Small intestine (tissue), 7 donors: ENCODE results near the gene TRIM47. TPM values are rescaled to one million over a fixed set of nuclear protein-coding genes. Genes with fewer than 3 reads are reported as not detected.

Experiments
- DNase-seq, 2 donors: peaks; one replicate each; pipeline versions ENCODE4 v3.0.0 to v3.0.0-alpha.2; 2013
- FAIRE-seq: peaks from 2 replicates; lab custom pipeline; 2012; peaks lifted over from hg19 to GRCh38; lab: Jason Lieb, UNC
- H3K27ac ChIP-seq, 3 donors: one replicate each; pipeline ENCODE4 v1.5.1; 2013; ENCODE audit warnings: low read length in 2 of 3, mild to moderate bottlenecking in 2 of 3, control low read depth in 1 of 3, inconsistent platforms in 1 of 3, low read depth in 1 of 3, moderate library complexity in 1 of 3
- H3K27me3 ChIP-seq, 3 donors: one replicate each; pipeline ENCODE4 v1.6.1; 2013; ENCODE audit warnings: low read length in 3 of 3, inconsistent platforms in 1 of 3; ENCODE audit not compliant: control insufficient read depth in 3 of 3, insufficient read depth in 3 of 3
- H3K36me3 ChIP-seq, 3 donors: one replicate each; pipeline ENCODE4 v1.6.1; 2013; ENCODE audit warnings: low read length in 3 of 3, inconsistent platforms in 1 of 3, low read depth in 1 of 3, mild to moderate bottlenecking in 1 of 3, moderate library complexity in 1 of 3; ENCODE audit not compliant: control insufficient read depth in 3 of 3, insufficient read depth in 2 of 3
- H3K4me1 ChIP-seq, 3 donors: one replicate each; pipeline ENCODE4 v1.6.1; 2013; ENCODE audit warnings: low read length in 2 of 3, inconsistent platforms in 1 of 3, low read depth in 1 of 3, mild to moderate bottlenecking in 1 of 3, moderate library complexity in 1 of 3; ENCODE audit not compliant: control insufficient read depth in 3 of 3, insufficient read depth in 2 of 3
- H3K4me3 ChIP-seq, 3 donors: one replicate each; pipeline ENCODE4 v1.5.1; 2013; ENCODE audit warnings: low read length in 3 of 3, control low read depth in 1 of 3, inconsistent platforms in 1 of 3, low read depth in 1 of 3, mild to moderate bottlenecking in 1 of 3, moderate library complexity in 1 of 3
- H3K9me3 ChIP-seq, 2 donors: one replicate each; pipeline ENCODE4 v1.6.1; 2013; ENCODE audit warnings: low read depth in 1 of 2, low read length in 1 of 2; ENCODE audit not compliant: control insufficient read depth in 2 of 2, insufficient read depth in 1 of 2
- WGBS, 3 donors: extraction: QIAGEN DNeasy Blood & Tissue Kit; methylation state at CpG; one replicate each; pipeline ENCODE4 v1.1.7; 2013; 5-methylcytosine and 5-hydroxymethylcytosine counted together
- polyA plus RNA-seq, 4 donors: library from polyadenylated mRNA; stranded (reverse) in 3 of 4; unstranded in 1 of 4; fragments of 200-250 nt in 3 of 4; fragments of 120-200 nt in 1 of 4; gene quantifications; one replicate each; pipeline versions ENCODE4 v1.2.1 to v1.2.3, GENCODE V29; 2013
- donor health status: healthy with polysubstance abuse.
- donor health status: control.
- donor health status: control.
- donor health status: Bipolar disorder and iron deficiency.
- donor health status: healthy.

TRIM47 gene
- polyA plus RNA-seq, 4 donors, result 4.9 to 63.3 (median 43.8) TPM

DNA sequence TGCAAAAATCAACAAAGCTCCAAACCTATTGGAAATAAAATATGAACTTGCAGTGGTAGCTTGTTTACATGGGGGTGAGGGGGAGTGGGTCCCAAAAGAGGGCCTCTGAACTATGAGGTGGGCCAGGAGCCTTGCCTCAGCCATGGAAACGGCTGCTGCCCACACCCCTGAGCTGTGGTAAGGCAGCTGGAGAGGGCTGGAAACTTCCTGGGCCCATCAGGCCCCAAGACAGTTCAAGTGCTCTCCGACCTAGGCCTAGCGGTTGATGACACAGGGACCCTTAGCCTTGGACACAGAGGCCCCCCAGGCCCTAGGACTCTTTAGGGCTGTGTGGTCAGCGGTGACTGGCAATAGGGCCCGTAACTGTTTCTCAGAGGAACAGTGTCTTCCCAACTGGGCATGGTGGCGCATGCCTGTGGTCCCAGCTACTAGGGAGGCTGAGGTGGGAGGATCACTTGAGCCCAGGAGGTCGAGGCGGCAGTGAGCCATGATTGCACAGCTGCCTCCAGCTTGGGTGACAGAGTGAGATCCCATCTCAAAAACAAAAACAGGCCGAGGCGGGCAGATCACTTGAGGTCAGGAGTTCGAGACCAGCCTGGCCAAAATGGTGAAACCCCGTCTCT, 52.5 kb downstream of the TRIM47 start:
- WGBS, 3 donors, result 85 to 91% (median 88%) methylated on average over 12 of the region's 12 CpGs
- Histone ChIP-seq H3K27me3 (no peaks in the 10 kb centered on the region), H3K9me3 (no peaks in the 10 kb centered on the region), H3K27ac (no peak overlapping the region), H3K4me1 (peaks cover 0 to 20% (median 2%) of the 10 kb centered on the region in 3 donors), H3K4me3 (no peak overlapping the region), H3K36me3 (peaks cover 8 to 97% (median 8%) of the 10 kb centered on the region in 3 donors)
- DNase-seq (no peak), FAIRE-seq (no peak)

DNA sequence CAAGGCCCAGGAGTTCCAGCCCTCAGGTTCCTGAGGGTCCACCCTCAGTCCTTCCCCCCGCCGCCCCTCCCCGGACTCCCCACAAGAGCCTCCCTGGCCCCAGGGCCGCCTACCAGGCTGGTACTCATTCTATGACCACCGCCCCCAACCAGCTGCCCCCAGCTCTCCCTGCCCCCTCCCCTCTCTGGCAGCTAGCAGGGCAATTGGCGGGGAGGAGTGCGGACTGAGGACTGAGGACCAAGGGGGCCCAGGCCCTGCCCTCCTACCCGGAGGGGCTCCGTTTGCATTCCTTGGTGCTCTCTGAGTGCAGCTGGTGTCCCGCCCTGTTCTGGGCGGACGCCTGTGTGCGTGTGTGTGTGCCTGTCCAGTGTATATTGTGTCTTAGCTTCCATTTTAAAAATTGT, 53.2 kb downstream of the TRIM47 start:
- WGBS, 3 donors, result 89 to 95% (median 92%) methylated on average over 13 of the region's 13 CpGs
- no peak overlapping the region for H3K4me3 ChIP-seq
- peak overlapping the region in 1 of 3 donors; percentile 4 for H3K27ac ChIP-seq

GRCh38 chr17:75824666-75825065, 53.7 kb downstream of the TRIM47 start:
- Histone ChIP-seq H3K36me3 (peaks cover 8 to 97% (median 15%) of the 10 kb centered on the region in 3 donors), H3K9me3 (no peaks in the 10 kb centered on the region), H3K27ac (peak overlapping the region in 1 of 3 donors; percentile 4), H3K27me3 (no peaks in the 10 kb centered on the region), H3K4me1 (peaks cover 0 to 15% (median 0%) of the 10 kb centered on the region in 3 donors), H3K4me3 (no peak overlapping the region)
- no peak for DNase-seq
- FAIRE-seq, result no peak
- 58 to 61% (median 61%) methylated on average over 2 of the region's 2 CpGs for WGBS, 3 donors

More for the DNA sequence above, 53.2 kb downstream of the TRIM47 start:
- no peak for DNase-seq
- Histone ChIP-seq H3K4me1 (peaks cover 0 to 15% (median 0%) of the 10 kb centered on the region in 3 donors), H3K27me3 (no peaks in the 10 kb centered on the region), H3K36me3 (peaks cover 8 to 97% (median 11%) of the 10 kb centered on the region in 3 donors), H3K9me3 (no peaks in the 10 kb centered on the region)
- FAIRE-seq, result no peak

Other genes starting within 250 kb of the TRIM47 start
- gene SMIM5, start 245.1 kb downstream of the TRIM47 start, polyA plus RNA-seq, result 100 to 1,000 TPM in 1 of 4 donors, 10 to 100 TPM in 3; 10.4 to 114 (median 52.9) TPM
- 10 to 100 TPM; 14.6 to 41.2 (median 17.9) TPM for gene RECQL5, start 211.4 kb downstream of the TRIM47 start, polyA plus RNA-seq
- 10 to 100 TPM; 52.6 to 92.7 (median 75.0) TPM for gene SAP30BP, start 211.2 kb downstream of the TRIM47 start, polyA plus RNA-seq
- 100 to 1,000 TPM in 3 of 4 donors, 10 to 100 TPM in 1; 37.4 to 288 (median 155) TPM for gene ITGB4, start 157.1 kb downstream of the TRIM47 start, polyA plus RNA-seq
- gene GALK1, start 113.4 kb downstream of the TRIM47 start, polyA plus RNA-seq, result 100 to 1,000 TPM in 1 of 4 donors, 10 to 100 TPM in 3; 43.4 to 116 (median 81.4) TPM
- 10 to 100 TPM in 3 of 4 donors, 1 to 10 TPM in 1; 8.9 to 34.3 (median 16.3) TPM for gene UNK, start 93.8 kb downstream of the TRIM47 start, polyA plus RNA-seq
- 10 to 100 TPM in 2 of 4 donors, 1 to 10 TPM in 2; 8.1 to 40.3 (median 12.6) TPM for gene UNC13D, start 34.2 kb downstream of the TRIM47 start, polyA plus RNA-seq
- 100 to 1,000 TPM in 2 of 4 donors, 10 to 100 TPM in 2; 68.4 to 121 (median 99.8) TPM for gene WBP2, start 23.2 kb downstream of the TRIM47 start, polyA plus RNA-seq
- gene TRIM65, start 18.4 kb upstream of the TRIM47 start, polyA plus RNA-seq, result 10 to 100 TPM in 2 of 4 donors, 1 to 10 TPM in 2; 6.5 to 17.1 (median 11.3) TPM
- 10 to 100 TPM; 56.9 to 93.5 (median 65.1) TPM for gene MRPL38, start 26.3 kb upstream of the TRIM47 start, polyA plus RNA-seq
- gene FBF1, start 62.5 kb upstream of the TRIM47 start, polyA plus RNA-seq, result 10 to 100 TPM in 1 of 4 donors, 1 to 10 TPM in 3; 2.2 to 45.7 (median 5.4) TPM
- gene ACOX1, start 100.6 kb upstream of the TRIM47 start, polyA plus RNA-seq, result 100 to 1,000 TPM in 1 of 4 donors, 10 to 100 TPM in 3; 20.6 to 111 (median 62.5) TPM
- 10 to 100 TPM; 22.8 to 96.6 (median 54.7) TPM for gene TEN1, start 100.7 kb upstream of the TRIM47 start, polyA plus RNA-seq
- gene CDK3, start 122.3 kb upstream of the TRIM47 start, polyA plus RNA-seq, result 10 to 100 TPM in 3 of 4 donors, 1 to 10 TPM in 1; 7.9 to 82.3 (median 41.7) TPM
- 10 to 100 TPM; 10.7 to 66.4 (median 41.9) TPM for gene EVPL, start 148.7 kb upstream of the TRIM47 start, polyA plus RNA-seq
- gene SRP68, start 193.9 kb upstream of the TRIM47 start, polyA plus RNA-seq, result 10 to 100 TPM; 34.0 to 61.5 (median 39.2) TPM
- under 1 TPM in 2 of 4 donors, not detected in 2; 0.25 to 0.54 TPM for gene GALR2, start 196.2 kb upstream of the TRIM47 start, polyA plus RNA-seq
- 10 to 100 TPM in 1 of 4 donors, 1 to 10 TPM in 2, under 1 TPM in 1; 0.87 to 21.6 (median 2.0) TPM for gene ZACN, start 200.6 kb upstream of the TRIM47 start, polyA plus RNA-seq
- gene EXOC7, start 225.2 kb upstream of the TRIM47 start, polyA plus RNA-seq, result 10 to 100 TPM; 47.3 to 88.0 (median 49.7) TPM